Measurements from ENCODE around the gene TEPSIN. TPM values are rescaled to one million over a fixed set of nuclear protein-coding genes. Genes with fewer than 3 reads are reported as not detected.

TEPSIN gene
- polyA plus RNA-seq, 1 donor from 2014 or later = 50.0 TPM

DNA sequence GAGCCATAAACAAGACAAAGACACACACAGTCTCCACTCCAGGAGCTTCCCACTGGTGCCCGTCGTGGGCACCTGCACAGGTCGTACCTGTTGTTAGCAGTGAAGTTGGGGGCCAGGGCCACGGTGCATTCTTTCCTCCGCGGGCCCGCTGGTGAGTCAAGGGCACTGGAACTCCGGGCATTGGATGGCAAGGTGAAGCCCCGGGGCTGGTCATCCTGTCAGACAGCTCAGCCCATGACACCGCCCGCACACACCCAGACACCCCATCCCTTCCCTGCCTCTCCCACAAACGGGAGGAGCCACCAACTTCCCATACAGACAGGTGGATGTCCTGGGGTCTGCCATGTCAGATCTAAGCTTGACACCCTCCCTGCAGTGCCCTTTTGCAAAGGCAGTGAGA, 32.2 kb downstream of the TEPSIN start:
- Histone ChIP-seq H3K9ac (ENCODE audit: low read length) (no peak overlapping the region), H3K4me2 (ENCODE audit: low read length) (no peak overlapping the region), H3K27me3 (ENCODE audit: insufficient read depth, low read depth, low read length) (no peaks in the 10 kb centered on the region), H4K20me1 (ENCODE audit: insufficient read depth) (no peaks in the 10 kb centered on the region), H3K27ac (ENCODE audit: low read length) (no peak overlapping the region), H3K9me2 (ENCODE audit: insufficient read depth, low read length) (no peaks in the 10 kb centered on the region), H3K4me3 (ENCODE audit: low read length) (no peak overlapping the region), H3K36me3 (ENCODE audit: insufficient read depth, low read length) (no peaks in the 10 kb centered on the region), H2AFZ (ENCODE audit: low read depth, low read length) (no peak overlapping the region), H3K9me3 (ENCODE audit: low read length) (no peaks in the 10 kb centered on the region), H3K79me2 (replicated peaks; ENCODE audit: insufficient read depth, low read length) (no peaks in the 10 kb centered on the region), H3F3A (ENCODE audit: insufficient read depth, low read length, poor library complexity, severe bottlenecking) (no peaks in the 10 kb centered on the region)
- TF ChIP-seq POLR2AphosphoS5 (IDR thresholded peaks at IDR 0.05) = no peak
- no peak for TF ChIP-seq TAF1 (IDR thresholded peaks at IDR 0.05; ENCODE audit: low read depth)
- no peak for TF ChIP-seq EP300 (conservative IDR thresholded peaks at IDR 0.05; ENCODE audit: poor library complexity, severe bottlenecking)
- TF ChIP-seq SMC3 (conservative IDR thresholded peaks at IDR 0.05; ENCODE audit: poor library complexity) = no peak
- no peak for TF ChIP-seq EZH2 (IDR thresholded peaks at IDR 0.05; ENCODE audit: borderline replicate concordance, insufficient read depth, low read length, poor library complexity, severe bottlenecking)
- TF ChIP-seq RAD21 (conservative IDR thresholded peaks at IDR 0.05) = no peak
- TF ChIP-seq, protein P1, sequence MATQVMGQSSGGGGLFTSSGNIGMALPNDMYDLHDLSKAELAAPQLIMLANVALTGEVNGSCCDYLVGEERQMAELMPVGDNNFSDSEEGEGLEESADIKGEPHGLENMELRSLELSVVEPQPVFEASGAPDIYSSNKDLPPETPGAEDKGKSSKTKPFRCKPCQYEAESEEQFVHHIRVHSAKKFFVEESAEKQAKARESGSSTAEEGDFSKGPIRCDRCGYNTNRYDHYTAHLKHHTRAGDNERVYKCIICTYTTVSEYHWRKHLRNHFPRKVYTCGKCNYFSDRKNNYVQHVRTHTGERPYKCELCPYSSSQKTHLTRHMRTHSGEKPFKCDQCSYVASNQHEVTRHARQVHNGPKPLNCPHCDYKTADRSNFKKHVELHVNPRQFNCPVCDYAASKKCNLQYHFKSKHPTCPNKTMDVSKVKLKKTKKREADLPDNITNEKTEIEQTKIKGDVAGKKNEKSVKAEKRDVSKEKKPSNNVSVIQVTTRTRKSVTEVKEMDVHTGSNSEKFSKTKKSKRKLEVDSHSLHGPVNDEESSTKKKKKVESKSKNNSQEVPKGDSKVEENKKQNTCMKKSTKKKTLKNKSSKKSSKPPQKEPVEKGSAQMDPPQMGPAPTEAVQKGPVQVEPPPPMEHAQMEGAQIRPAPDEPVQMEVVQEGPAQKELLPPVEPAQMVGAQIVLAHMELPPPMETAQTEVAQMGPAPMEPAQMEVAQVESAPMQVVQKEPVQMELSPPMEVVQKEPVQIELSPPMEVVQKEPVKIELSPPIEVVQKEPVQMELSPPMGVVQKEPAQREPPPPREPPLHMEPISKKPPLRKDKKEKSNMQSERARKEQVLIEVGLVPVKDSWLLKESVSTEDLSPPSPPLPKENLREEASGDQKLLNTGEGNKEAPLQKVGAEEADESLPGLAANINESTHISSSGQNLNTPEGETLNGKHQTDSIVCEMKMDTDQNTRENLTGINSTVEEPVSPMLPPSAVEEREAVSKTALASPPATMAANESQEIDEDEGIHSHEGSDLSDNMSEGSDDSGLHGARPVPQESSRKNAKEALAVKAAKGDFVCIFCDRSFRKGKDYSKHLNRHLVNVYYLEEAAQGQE (IDR thresholded peaks at IDR 0.05; ENCODE audit: borderline replicate concordance) = no peak
- TF ChIP-seq, protein P2, sequence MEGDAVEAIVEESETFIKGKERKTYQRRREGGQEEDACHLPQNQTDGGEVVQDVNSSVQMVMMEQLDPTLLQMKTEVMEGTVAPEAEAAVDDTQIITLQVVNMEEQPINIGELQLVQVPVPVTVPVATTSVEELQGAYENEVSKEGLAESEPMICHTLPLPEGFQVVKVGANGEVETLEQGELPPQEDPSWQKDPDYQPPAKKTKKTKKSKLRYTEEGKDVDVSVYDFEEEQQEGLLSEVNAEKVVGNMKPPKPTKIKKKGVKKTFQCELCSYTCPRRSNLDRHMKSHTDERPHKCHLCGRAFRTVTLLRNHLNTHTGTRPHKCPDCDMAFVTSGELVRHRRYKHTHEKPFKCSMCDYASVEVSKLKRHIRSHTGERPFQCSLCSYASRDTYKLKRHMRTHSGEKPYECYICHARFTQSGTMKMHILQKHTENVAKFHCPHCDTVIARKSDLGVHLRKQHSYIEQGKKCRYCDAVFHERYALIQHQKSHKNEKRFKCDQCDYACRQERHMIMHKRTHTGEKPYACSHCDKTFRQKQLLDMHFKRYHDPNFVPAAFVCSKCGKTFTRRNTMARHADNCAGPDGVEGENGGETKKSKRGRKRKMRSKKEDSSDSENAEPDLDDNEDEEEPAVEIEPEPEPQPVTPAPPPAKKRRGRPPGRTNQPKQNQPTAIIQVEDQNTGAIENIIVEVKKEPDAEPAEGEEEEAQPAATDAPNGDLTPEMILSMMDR (IDR thresholded peaks at IDR 0.05; ENCODE audit: poor library complexity, severe bottlenecking) = no peak
- TF ChIP-seq MXI1 (conservative IDR thresholded peaks at IDR 0.05; ENCODE audit: poor library complexity, severe bottlenecking) = no peak

DNA sequence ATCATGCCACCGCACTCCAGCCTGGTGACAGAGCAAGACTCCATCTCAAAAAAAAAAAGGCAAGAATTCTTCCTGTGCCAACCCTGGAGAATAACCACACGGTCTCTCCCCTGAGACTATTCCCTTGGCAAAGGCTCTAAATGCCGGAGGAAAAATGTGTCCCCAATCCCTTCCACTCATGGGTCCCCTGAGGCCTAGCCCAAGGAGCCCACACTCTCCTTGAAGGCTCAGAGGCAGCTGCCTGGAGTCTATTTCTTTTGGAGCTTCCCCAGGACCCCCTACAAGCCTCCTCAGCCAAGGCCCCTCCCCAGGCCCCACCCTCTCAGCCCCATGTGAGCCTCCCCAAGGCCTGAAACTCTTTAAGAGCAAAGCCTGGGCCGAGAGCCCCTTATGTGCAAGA, 32.7 kb downstream of the TEPSIN start:
- H4K20me1 ChIP-seq (ENCODE audit: insufficient read depth) = no peaks in the 10 kb centered on the region
- no peaks in the 10 kb centered on the region for H3K9me3 ChIP-seq (ENCODE audit: low read length)
- H3K4me2 ChIP-seq (ENCODE audit: low read length) = no peak overlapping the region
- H3K79me2 ChIP-seq (replicated peaks; ENCODE audit: insufficient read depth, low read length) = no peaks in the 10 kb centered on the region
- no peak overlapping the region for H3K27ac ChIP-seq (ENCODE audit: low read length)
- no peak overlapping the region for H3K9ac ChIP-seq (ENCODE audit: low read length)
- H2AFZ ChIP-seq (ENCODE audit: low read depth, low read length) = no peak overlapping the region
- no peaks in the 10 kb centered on the region for H3F3A ChIP-seq (ENCODE audit: insufficient read depth, low read length, poor library complexity, severe bottlenecking)
- TF ChIP-seq MXI1 (conservative IDR thresholded peaks at IDR 0.05; ENCODE audit: poor library complexity, severe bottlenecking) = no peak
- TF ChIP-seq POLR2AphosphoS5 (IDR thresholded peaks at IDR 0.05) = no peak
- no peak for TF ChIP-seq SMC3 (conservative IDR thresholded peaks at IDR 0.05; ENCODE audit: poor library complexity)
- TF ChIP-seq, protein P2 (IDR thresholded peaks at IDR 0.05; ENCODE audit: poor library complexity, severe bottlenecking) = no peak
- no peak for TF ChIP-seq EP300 (conservative IDR thresholded peaks at IDR 0.05; ENCODE audit: poor library complexity, severe bottlenecking)
- H3K36me3 ChIP-seq (ENCODE audit: insufficient read depth, low read length) = no peaks in the 10 kb centered on the region
- H3K4me3 ChIP-seq (ENCODE audit: low read length) = no peak overlapping the region
- H3K9me2 ChIP-seq (ENCODE audit: insufficient read depth, low read length) = no peaks in the 10 kb centered on the region
- no peaks in the 10 kb centered on the region for H3K27me3 ChIP-seq (ENCODE audit: insufficient read depth, low read depth, low read length)
